Measurements from ENCODE around the gene OLFM4. TPM values are rescaled to one million over a fixed set of nuclear protein-coding genes. Genes with fewer than 3 reads are reported as not detected.

Gene OLFM4
- total and polyA plus RNA-seq, 2 of the 8 experiments (the other 6 are each of a cell fraction or from before 2014, with no cell fraction given): not detected

DNA sequence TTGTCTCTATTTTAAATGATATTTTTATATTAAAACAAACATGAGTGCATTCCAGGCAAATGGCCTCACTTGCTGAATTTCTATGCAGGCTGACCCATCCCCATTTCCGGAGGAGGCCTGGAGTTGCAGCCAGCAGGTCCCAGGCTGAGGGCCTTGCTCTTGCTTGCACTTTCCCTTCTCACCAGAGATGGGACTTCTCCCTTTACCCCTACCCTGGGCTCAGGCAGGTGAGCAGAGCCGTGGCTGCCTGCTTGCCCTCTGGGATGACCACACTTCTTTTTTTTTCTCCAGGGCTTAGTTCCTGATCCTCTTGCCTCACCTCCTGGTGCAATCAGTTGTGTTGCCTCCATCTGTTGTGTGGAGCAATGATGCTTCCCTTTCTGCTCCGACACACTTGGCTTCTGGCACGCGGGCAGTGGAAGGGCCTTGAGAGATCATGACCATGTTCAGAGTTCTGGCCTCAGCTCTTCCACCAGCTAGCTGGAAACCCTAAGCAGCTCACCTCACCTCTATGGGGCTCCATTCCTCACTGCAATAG is 11.1 kb upstream of the OLFM4 start (continued):
- TF ChIP-seq, protein P1, sequence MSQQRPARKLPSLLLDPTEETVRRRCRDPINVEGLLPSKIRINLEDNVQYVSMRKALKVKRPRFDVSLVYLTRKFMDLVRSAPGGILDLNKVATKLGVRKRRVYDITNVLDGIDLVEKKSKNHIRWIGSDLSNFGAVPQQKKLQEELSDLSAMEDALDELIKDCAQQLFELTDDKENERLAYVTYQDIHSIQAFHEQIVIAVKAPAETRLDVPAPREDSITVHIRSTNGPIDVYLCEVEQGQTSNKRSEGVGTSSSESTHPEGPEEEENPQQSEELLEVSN (IDR thresholded peaks at IDR 0.05): no peak
- TF ChIP-seq SUZ12 (IDR thresholded peaks at IDR 0.05; ENCODE audit: low read length): no peak
- TF ChIP-seq BACH1 (IDR thresholded peaks at IDR 0.05; ENCODE audit: low read length): no peak
- no peak for TF ChIP-seq KDM5A (IDR thresholded peaks at IDR 0.05; ENCODE audit: low read length)
- TF ChIP-seq EGR1 (IDR thresholded peaks at IDR 0.05; ENCODE audit: borderline replicate concordance, low read depth, low read length): no peak
